MCF 10A (cell line): Measurements from ENCODE around the gene PCDHA12. TPM values are rescaled to one million over a fixed set of nuclear protein-coding genes. Genes with fewer than 3 reads are reported as not detected.

Source experiments
- BruUV-seq: library from RNA; stranded (reverse); fragments of 400-500 nt; replicated peaks from 2 replicates; lab custom pipeline; 2021; lab: Mats Ljungman, UMichigan
- CTCF ChIA-PET: fragments of 300-600 bp; sonication (Branson Sonifier 250); formaldehyde crosslinking; extraction: SDS; loops from one replicate; lab custom pipeline; 2021; ENCODE audit warnings: antibody characterized with exemption, inconsistent platforms; lab: Yijun Ruan, JAX
- POLR2A ChIA-PET: fragments of 300-600, 350-650 bp; sonication (Branson Sonifier 250); formaldehyde crosslinking; extraction: SDS; loops from one replicate; lab custom pipeline; 2020; ENCODE audit warnings: antibody characterized with exemption, inconsistent platforms; lab: Yijun Ruan, JAX
- DNase-seq: peaks from one replicate; pipeline ENCODE4 v3.0.0-alpha.2; 2018; ENCODE audit not compliant: unreplicated experiment
- H3K27ac Mint-ChIP-seq: one replicate; pipeline ENCODE4 v1.8.0; 2022; ENCODE audit warnings: mild to moderate bottlenecking, low read depth, mixed read lengths; ENCODE audit not compliant: unreplicated experiment
- H3K27me3 Mint-ChIP-seq: one replicate; pipeline ENCODE4 v1.8.0; 2022; ENCODE audit warnings: mixed read lengths; ENCODE audit not compliant: insufficient read depth, unreplicated experiment
- H3K36me3 Mint-ChIP-seq: one replicate; pipeline ENCODE4 v1.8.0; 2022; ENCODE audit warnings: mild to moderate bottlenecking, moderate library complexity, mixed read lengths; ENCODE audit not compliant: insufficient read depth, unreplicated experiment
- H3K4me1 Mint-ChIP-seq: one replicate; pipeline ENCODE4 v1.8.0; 2022; ENCODE audit warnings: mixed read lengths; ENCODE audit not compliant: insufficient read depth, unreplicated experiment
- H3K4me3 Mint-ChIP-seq: one replicate; pipeline ENCODE4 v1.8.0; 2022; ENCODE audit warnings: mild to moderate bottlenecking, moderate library complexity, mixed read lengths; ENCODE audit not compliant: unreplicated experiment
- H3K9me3 Mint-ChIP-seq: one replicate; pipeline ENCODE4 v1.8.0; 2022; ENCODE audit warnings: mixed read lengths; ENCODE audit not compliant: unreplicated experiment
- CTCF ChIP-seq: fragments of 200-600 bp; IDR thresholded peaks from one replicate; pipeline ENCODE4 v1.8.0; 2022; ENCODE audit warnings: antibody characterized with exemption, mild to moderate bottlenecking; ENCODE audit not compliant: unreplicated experiment
- intact Hi-C: fragments of 100-400 bp; cut with micrococcal nuclease; formaldehyde crosslinking; loops from 2 replicates; pipeline ENCODE4 v1.14.1; 2022
- total RNA-seq: library from RNA; stranded (reverse); gene quantifications from 2 replicates; pipeline ENCODE4 v1.2.3, GENCODE V29; 2022

Gene PCDHA12
- total RNA-seq, 1 experiment from 2014 or later = 6.1 TPM

GRCh38 chr5:140916325-140916724 is 41.2 kb downstream of the PCDHA12 start:
- intact Hi-C loops = no loop called here
- DNase-seq = no peak
- Mint-ChIP-seq H3K9me3 (peaks cover 2% of the 10 kb centered on the region), H3K4me3 (no peak overlapping the region), H3K27ac (no peak overlapping the region), H3K27me3 (no peaks in the 10 kb centered on the region), H3K36me3 (no peaks in the 10 kb centered on the region), H3K4me1 (no peaks in the 10 kb centered on the region)
- no TSS peak for BruUV-seq
- TF ChIP-seq CTCF = no peak
- ChIA-PET CTCF (interaction anchor here (0.6 to 1.3 kb wide), 6 partner anchors 10 to 1702 kb away, joined by 3 to 8 read pairs (median 4); partner anchors contain the start of genes PCDHA4 and PCDHAC1), POLR2A (interaction anchor here (1.5 kb wide), 1 partner anchor 10 kb away, joined by 3 read pairs; the partner anchor contains the start of gene PCDHAC1)

DNA sequence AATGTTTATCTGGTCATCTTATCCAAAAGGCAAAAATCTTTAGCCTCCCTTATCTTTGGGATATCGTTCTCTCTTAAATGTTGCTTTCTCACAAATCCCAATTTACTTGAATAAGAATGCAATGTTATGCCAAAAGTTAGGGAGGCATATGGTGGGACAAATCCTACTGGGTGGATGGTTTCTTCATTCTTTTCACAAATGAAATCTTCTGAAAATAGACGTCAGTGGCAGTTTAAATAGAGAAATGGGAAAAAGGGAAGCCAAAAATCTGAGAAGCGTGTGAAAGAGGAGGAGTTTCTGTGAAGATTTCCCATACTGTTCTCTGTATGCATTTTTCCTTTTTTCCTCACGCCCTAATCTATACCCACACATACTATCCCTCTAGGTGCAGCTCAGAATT is 48.5 kb downstream of the PCDHA12 start:
- Mint-ChIP-seq H3K36me3 (peaks cover 7% of the 10 kb centered on the region), H3K27ac (no peak overlapping the region), H3K27me3 (no peaks in the 10 kb centered on the region), H3K4me3 (no peak overlapping the region), H3K9me3 (no peaks in the 10 kb centered on the region), H3K4me1 (peaks cover 9% of the 10 kb centered on the region)
- no TSS peak for BruUV-seq
- intact Hi-C loops = no loop called here
- POLR2A ChIA-PET = interaction anchor here (7.0 to 10.4 kb wide), 2 partner anchors 79 to 117 kb away, joined by 92 to 255 read pairs; no protein-coding TSS in a partner anchor
- no peak for DNase-seq
- TF ChIP-seq CTCF = no peak
- CTCF ChIA-PET = interaction anchor here (0.9 to 6.3 kb wide), 3 partner anchors 48 to 116 kb away, joined by 3 to 80 read pairs (median 7); partner anchors contain the start of gene PCDHA12

DNA sequence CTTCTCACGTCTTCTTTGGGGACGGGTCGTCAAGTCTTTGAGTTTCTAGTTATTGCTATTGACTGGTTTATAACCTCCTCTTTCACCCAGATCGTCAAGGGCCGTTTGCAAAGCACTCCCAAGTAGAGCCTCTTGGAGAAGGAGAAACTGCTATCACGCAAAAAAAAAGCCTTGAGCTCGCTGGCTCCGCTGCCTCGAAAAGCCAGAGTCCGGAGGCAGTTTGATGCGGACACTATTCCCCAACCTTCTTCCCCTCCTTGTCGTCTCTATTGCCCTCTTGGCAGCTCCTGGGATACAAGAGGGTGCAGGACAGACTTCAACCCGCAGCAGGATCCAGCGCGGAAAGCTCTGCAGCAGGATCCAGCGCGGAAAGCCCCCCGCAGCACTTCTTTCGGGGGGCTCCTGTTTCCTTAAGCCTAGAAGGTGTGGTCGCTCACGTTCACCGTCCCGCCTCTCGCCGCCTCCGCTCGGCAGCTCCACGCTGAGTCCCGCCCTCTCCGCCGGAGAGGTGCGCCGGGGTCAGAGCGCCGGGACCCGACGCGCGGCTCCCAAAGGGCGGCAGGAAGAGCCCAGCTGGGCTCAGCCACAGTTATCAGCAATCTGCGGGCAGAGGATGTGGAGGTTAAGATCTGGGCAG is 50.8 kb downstream of the PCDHA12 start, which contains the start of gene PCDHAC1:
PCDHAC1 (plus strand) TSS at position 494 of the 637 bp plus-strand sequence. CDS start 594 bp downstream, outside the sequence.
- peak within 1 kb of the TSS; percentile 95 for H3K4me3 Mint-ChIP-seq
- H3K27me3 Mint-ChIP-seq = no peaks in the 10 kb centered on the region
- peak within 1 kb of the TSS; percentile 85 for H3K27ac Mint-ChIP-seq
- ChIA-PET POLR2A (interaction anchor here (0.6 to 10.4 kb wide), 25 partner anchors 10 to 206 kb away, joined by 3 to 255 read pairs (median 5); partner anchors contain the start of genes PCDHA11, PCDHA12, PCDHA4 and PCDHAC2), CTCF (interaction anchor here (0.6 to 7.0 kb wide), 39 partner anchors 9 to 651 kb away, joined by 3 to 152 read pairs (median 5); partner anchors contain the start of genes PCDHA11, PCDHA12, PCDHA4 and PCDHAC2)
- peaks cover 25% of the 10 kb centered on the region for H3K4me1 Mint-ChIP-seq
- H3K36me3 Mint-ChIP-seq = peaks cover 7% of the 10 kb centered on the region
- DNase-seq = no peak
- H3K9me3 Mint-ChIP-seq = no peaks in the 10 kb centered on the region
- intact Hi-C loops = loop anchor here (1.0 to 2.0 kb wide), 7 partner anchors 23 to 114 kb away; partner anchors contain the start of genes PCDHA11, PCDHA12 and PCDHAC2
- no TSS peak for BruUV-seq
- no peak for TF ChIP-seq CTCF
